ENCODE results near the gene ACLY. TPM values are rescaled to one million over a fixed set of nuclear protein-coding genes. Genes with fewer than 3 reads are reported as not detected.
"Not testable (repeated sequence)": the region's sequence is repeated elsewhere in the genome, so short reads cannot be mapped to it uniquely, and the experiment has no call there.

The ACLY gene
- total RNA-seq, 2 donors from 2014 or later: 135 to 145 TPM

- DNase-seq: no peak
- TF ChIP-seq, protein P1, sequence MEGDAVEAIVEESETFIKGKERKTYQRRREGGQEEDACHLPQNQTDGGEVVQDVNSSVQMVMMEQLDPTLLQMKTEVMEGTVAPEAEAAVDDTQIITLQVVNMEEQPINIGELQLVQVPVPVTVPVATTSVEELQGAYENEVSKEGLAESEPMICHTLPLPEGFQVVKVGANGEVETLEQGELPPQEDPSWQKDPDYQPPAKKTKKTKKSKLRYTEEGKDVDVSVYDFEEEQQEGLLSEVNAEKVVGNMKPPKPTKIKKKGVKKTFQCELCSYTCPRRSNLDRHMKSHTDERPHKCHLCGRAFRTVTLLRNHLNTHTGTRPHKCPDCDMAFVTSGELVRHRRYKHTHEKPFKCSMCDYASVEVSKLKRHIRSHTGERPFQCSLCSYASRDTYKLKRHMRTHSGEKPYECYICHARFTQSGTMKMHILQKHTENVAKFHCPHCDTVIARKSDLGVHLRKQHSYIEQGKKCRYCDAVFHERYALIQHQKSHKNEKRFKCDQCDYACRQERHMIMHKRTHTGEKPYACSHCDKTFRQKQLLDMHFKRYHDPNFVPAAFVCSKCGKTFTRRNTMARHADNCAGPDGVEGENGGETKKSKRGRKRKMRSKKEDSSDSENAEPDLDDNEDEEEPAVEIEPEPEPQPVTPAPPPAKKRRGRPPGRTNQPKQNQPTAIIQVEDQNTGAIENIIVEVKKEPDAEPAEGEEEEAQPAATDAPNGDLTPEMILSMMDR (IDR thresholded peaks at IDR 0.05): no peak
- H3K9me3 ChIP-seq: no peaks in the 10 kb centered on the region
- peaks cover 4% of the 10 kb centered on the region for H3K4me1 ChIP-seq
- no peak overlapping the region for H3K27ac ChIP-seq
- H3K4me3 ChIP-seq: no peak overlapping the region
- H3K9ac ChIP-seq (ENCODE audit: low read depth in 2 of 2, low read length in 2 of 2): no peak overlapping the region
- intact Hi-C loops (cut with DNase I): no loop called here
- no peaks in the 10 kb centered on the region for H3K36me3 ChIP-seq
- no peaks in the 10 kb centered on the region for H3K27me3 ChIP-seq
Measured at GRCh38 chr17:41860254-41860931, 58.4 kb downstream of the ACLY start.

- H3K4me1 ChIP-seq; DNase-seq; H3K4me3 ChIP-seq; intact Hi-C loops (cut with DNase I); H3K27me3 ChIP-seq; H3K36me3 ChIP-seq; H3K27ac ChIP-seq; H3K9me3 ChIP-seq; H3K9ac ChIP-seq (ENCODE audit: low read depth in 2 of 2, low read length in 2 of 2): not testable (repeated sequence)
Measured at GRCh38 chr17:41851382-41851781, 67.4 kb downstream of the ACLY start.

GRCh38 chr17:41849251-41849990, 69.3 kb downstream of the ACLY start:
- no peaks in the 10 kb centered on the region for H3K27me3 ChIP-seq
- H3K36me3 ChIP-seq: no peaks in the 10 kb centered on the region
- intact Hi-C loops (cut with DNase I): no loop called here
- TF ChIP-seq, protein P1 (IDR thresholded peaks at IDR 0.05): no peak
- H3K4me3 ChIP-seq: no peak overlapping the region
- H3K9me3 ChIP-seq: no peaks in the 10 kb centered on the region
- H3K27ac ChIP-seq: no peak overlapping the region
- H3K9ac ChIP-seq (ENCODE audit: low read depth in 2 of 2, low read length in 2 of 2): no peak overlapping the region
- DNase-seq: no peak
- H3K4me1 ChIP-seq: no peaks in the 10 kb centered on the region

DNA sequence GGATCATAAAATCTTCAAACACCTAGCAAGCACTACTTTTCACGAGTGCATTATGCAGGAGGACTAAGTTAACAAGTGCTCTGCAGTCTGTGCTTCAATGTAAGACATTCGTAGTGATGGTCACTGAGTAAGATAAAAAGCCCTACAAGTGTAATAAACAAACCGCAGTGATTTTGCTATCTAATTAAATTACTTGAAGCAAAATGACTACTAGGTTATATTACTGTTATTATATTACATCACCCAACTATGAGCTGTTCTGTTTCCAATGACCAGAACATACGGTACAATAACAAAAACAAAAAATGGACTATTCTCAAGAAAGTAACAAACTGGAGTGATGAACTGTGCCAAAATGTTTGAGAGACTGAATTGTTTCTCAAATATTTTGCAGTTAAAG, 70.0 kb downstream of the ACLY start:
- H3K9ac ChIP-seq (ENCODE audit: low read depth in 2 of 2, low read length in 2 of 2): no peak overlapping the region
- intact Hi-C loops (cut with DNase I): no loop called here
- no peaks in the 10 kb centered on the region for H3K36me3 ChIP-seq
- no peaks in the 10 kb centered on the region for H3K27me3 ChIP-seq
- no peak overlapping the region for H3K4me3 ChIP-seq
- DNase-seq: no peak
- no peaks in the 10 kb centered on the region for H3K9me3 ChIP-seq
- TF ChIP-seq, protein P1 (IDR thresholded peaks at IDR 0.05): no peak
- no peaks in the 10 kb centered on the region for H3K4me1 ChIP-seq
- no peak overlapping the region for H3K27ac ChIP-seq

DNA sequence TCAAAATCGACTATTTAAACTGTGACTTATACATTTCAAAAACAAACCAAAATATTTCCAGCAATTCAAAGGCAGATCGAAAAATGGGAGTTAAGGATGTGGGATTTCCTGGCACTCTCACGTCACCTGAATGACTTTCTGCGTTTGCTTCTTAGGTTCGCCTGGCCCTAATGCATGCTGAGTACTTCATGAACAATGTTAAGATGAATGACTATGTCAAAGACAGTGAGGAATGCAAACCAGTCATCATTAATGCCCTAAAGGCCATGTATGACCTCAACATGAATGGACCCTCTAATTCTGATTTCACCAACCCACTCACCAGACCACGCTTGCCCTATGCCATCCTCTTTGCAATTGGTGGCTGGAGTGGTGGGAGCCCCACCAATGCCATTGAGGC, 73.8 kb downstream of the ACLY start:
- Histone ChIP-seq H3K4me3 (no peak overlapping the region), H3K36me3 (no peaks in the 10 kb centered on the region), H3K4me1 (no peaks in the 10 kb centered on the region), H3K27ac (no peak overlapping the region), H3K9me3 (no peaks in the 10 kb centered on the region), H3K9ac (ENCODE audit: low read depth in 2 of 2, low read length in 2 of 2) (no peak overlapping the region), H3K27me3 (no peaks in the 10 kb centered on the region)
- intact Hi-C loops (cut with DNase I): no loop called here
- TF ChIP-seq, protein P1 (IDR thresholded peaks at IDR 0.05): no peak
- no peak for DNase-seq

DNA sequence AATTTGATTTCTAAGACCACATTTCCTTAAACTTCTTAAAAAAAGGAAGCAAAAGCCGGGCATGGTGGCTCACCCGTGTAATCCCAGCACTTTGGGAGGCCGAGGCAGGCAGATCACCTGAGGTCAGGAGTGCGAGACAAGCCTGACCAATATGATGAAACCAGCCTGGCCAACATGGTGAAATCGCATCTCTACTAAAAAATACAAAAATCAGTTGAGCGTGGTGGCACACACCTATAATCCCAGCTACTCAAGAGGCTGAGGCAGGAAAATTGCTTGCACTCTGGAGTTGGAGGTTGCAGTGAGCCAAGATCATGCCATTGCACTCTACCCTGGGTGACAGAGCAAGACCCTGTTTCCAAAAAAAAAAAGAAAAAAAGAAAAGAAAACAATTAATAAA, 78.0 kb downstream of the ACLY start:
- H3K36me3 ChIP-seq; intact Hi-C loops (cut with DNase I); H3K27me3 ChIP-seq; H3K9me3 ChIP-seq; H3K4me3 ChIP-seq; H3K27ac ChIP-seq; DNase-seq; H3K4me1 ChIP-seq; H3K9ac ChIP-seq (ENCODE audit: low read depth in 2 of 2, low read length in 2 of 2): not testable (repeated sequence)

GRCh38 chr17:41839448-41839847, 79.3 kb downstream of the ACLY start:
- H3K27ac ChIP-seq; H3K4me3 ChIP-seq; DNase-seq; H3K9ac ChIP-seq (ENCODE audit: low read depth in 2 of 2, low read length in 2 of 2); H3K27me3 ChIP-seq; H3K4me1 ChIP-seq; H3K36me3 ChIP-seq; intact Hi-C loops (cut with DNase I); H3K9me3 ChIP-seq: not testable (repeated sequence)
